Cerebellar nuclear complex (tissue), 1 donor: ENCODE results near the gene SCARF2.

Experiments
- DNase-seq, 2 experiments: peaks; one replicate each; lab custom pipeline; 2025; lab: John Stamatoyannopoulos, UW

The SCARF2 gene

DNA sequence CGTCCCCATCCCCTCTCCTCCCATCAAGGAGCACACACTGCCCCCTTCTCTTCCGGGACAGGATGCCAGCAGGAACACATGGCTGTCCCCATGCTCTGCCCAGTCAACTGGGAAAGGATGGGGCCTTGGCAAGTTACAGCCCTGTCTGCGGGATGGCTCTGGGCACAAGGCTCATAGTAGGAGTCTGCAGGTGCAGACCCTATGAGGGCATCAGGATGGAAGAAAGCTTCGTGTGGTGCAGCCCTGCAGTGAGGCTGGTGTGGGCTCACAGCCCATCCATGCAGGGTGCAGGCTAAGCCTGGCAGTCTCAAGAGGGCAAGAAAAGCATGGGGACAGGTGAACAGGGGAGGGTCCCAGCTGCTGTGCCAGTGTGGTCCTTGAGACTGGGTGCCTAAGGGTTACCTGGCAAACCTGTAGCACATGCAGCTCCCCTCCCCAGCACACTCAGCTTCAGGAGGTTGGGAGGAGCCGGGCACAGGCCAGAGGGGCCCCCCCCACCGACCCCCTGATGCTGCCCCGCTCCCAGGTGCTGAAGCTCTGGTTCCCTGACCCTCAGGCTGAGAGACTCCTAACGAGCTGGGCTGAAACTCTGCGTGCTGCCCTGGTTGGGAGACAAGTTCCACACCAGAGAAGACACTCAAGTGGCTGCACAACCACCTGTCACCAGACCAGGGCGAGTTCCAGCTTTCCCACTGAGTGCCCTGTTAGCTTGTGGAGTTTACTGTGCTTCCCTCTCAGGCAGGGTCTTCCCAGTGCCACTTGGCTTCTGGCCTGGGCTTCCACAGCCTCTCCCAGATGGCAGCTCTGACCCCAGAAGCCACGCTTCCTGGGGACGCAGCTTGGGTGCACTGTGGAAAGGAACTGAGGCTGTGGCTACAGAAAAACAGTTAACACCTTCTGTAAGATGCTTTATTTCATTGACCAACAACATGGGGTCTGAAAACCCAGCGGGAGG is 3.3 kb upstream of the SCARF2 start:
- no peak for DNase-seq

GRCh38 chr22:20439928-20440575 is 2.4 kb upstream of the SCARF2 start:
- DNase-seq: no peak

DNA sequence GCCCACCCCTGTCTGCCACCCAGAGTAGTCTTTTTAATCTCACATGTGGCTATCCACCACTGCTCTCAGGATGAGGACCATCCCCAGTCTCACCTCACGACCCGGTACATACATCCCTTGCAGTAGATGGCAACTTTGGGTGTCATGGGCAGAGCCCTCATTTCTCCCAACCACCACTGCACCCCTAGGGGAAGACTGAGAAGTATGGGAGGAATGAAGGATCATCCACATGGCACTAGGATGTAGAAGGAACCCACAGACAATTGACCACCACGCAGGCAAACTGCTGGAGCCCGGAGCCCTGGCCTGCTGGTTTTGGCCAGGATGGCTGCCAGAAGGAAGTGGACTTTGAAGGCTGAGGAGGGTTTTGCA is 1.9 kb upstream of the SCARF2 start:
- no peak for DNase-seq

- no peak for DNase-seq
Observed at GRCh38 chr22:20438678-20439492, 1.3 kb upstream of the SCARF2 start.

DNA sequence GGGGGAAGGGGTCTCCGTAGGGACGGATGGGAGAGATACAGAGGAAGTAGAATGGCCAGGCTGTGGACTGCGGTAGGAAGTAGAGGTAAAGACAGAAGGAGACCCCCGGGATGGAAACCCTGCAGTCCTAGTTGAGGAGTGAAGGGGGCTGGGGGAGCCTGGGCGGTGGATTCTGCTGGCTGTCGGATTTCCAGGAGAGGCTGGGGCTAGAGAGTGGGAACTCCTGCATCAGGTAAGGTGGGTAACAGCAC is 727 bp upstream of the SCARF2 start:
- DNase-seq: no peak

DNA sequence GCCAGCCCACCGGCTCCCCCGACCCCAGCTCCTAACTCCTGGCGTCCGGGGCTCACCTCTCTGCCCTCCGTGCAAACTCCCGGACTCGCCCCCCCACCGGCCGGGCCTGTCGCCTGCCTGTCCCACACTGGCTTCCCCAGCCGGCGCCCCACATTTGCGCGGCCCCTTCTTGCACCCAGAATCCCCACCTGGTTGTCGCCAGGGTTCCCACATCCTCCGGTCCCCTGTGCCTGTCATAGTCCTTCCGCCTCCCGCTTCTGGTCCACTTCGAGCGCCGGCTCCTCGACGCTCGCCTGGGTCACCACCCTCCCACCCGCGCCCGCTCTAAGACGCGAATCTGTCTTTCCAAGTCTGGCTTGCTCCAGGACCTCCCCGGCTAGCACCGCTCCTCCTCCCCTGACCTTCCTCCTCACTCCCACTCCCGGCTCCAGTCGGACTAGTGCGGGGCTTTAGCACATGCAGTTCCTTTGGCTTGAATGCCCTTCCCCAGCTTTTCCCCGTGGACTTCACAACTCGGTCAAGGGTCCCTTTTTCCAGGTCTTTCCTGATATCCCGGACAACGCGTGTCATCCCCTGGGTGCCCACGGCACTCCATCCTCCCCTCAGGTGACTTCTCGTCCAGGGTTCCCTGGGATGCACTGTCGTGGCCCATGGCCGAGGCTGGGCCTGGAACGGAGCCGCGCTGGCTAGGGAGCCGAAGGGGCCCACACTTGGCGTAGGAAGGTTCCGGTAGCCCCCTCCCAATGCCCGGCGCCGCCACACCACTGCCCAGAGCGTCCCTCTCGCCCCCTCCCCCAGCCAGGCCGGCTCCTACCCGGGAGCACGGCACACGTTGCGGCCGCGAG is 635 bp downstream of the SCARF2 start:
- DNase-seq: no peak

DNA sequence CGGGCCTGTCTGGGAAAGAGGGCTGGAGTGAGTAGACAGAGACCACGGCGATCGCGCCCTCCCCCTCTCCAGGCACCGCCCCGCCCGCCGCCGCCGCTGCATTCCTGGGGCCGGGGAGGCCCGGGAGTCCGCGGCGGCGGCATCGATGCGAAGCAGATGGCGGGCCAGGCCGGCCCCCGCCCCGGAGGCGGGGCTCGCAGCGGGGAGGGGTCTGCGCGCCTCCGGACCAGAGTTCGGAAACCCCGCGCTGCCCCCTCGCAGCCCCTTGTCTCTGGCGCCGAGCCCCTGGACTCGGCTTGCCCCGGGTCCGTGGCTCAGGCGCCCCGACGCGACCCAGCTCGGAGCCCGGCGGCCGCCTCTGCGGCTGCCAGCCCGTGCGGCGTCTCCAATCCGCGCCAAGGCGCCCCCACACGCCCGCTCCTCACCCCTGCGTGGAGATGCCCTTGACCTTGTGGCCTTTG is 1.3 kb downstream of the SCARF2 start:
- DNase-seq: no peak

GRCh38 chr22:20435436-20436306 is 2.0 kb downstream of the SCARF2 start:
- no peak for DNase-seq

DNA sequence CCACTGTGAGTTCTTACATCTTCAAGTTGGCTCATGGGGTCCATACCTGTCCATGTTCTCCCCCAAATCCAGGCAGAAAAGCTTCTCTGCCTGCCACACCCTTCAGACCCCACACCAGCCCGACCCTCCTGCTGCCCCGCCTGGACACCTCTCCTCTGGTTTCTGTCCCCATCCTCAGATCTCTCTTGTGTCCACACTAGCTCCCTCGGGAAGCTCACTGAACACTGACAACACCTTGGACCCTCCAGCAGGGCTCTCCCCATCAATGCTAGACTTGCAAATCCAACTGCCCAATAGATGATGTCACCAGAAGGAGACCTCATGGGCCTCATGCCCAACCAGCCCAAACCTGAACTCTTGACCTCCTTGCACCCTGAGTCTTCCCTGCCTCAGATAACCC is 2.9 kb downstream of the SCARF2 start:
- DNase-seq: no peak

GRCh38 chr22:20434264-20434751 is 3.3 kb downstream of the SCARF2 start:
- DNase-seq: no peak

DNA sequence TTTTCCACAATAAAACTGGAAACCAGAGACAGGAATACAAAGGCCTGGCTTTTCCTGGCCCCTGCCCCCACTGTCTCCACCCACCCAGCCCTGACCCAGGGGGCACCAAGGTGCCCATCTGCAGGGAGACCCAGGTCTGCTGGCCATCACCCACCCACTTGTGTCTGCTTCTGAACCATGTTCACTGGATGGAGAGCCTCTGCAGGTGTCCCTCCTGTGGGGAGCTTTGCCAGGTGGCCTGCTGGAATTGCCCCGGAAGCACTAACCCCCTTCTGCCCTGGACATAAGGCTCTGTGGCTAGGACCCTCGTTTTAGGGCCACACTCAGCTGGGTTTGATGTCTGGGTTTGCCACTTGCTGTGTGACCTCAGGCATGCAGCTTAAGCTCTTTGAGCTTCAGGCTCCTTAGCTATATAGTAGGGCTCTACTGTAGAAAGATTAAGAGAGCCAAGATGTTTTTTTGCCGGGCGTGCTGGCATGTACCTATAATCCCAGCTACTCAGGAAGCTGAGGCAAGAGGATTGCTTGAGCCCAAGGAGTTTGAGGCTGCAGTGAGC is 3.9 kb downstream of the SCARF2 start:
- no peak for DNase-seq

GRCh38 chr22:20433191-20433590 is 4.4 kb downstream of the SCARF2 start:
- no peak for DNase-seq

DNA sequence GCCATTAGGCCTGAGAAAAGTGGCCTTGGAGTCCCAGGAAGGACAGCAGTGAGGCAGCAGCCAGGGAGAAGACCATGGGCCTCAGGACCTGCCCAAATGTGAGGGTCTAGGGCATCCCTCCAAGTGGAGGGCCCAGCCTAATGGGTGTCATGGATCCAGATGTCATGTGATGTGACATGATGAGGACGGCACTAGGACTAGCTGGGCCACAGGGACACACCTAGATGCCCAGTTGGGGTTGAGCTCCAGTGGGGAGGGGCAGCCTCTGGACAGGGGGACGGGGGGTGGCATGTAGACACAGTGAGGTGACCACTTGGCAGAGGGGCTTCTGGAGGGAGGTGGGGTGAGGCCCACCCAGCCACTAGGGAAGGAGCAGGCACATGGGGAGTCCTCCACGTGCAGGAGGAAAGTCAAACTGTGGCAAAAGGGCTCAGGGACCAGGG is 5.4 kb downstream of the SCARF2 start:
- no peak for DNase-seq

- no peak for DNase-seq
Observed at GRCh38 chr22:20431511-20432192, 6.0 kb downstream of the SCARF2 start.

- no peak for DNase-seq
Observed at GRCh38 chr22:20430720-20431510, 6.7 kb downstream of the SCARF2 start.

DNA sequence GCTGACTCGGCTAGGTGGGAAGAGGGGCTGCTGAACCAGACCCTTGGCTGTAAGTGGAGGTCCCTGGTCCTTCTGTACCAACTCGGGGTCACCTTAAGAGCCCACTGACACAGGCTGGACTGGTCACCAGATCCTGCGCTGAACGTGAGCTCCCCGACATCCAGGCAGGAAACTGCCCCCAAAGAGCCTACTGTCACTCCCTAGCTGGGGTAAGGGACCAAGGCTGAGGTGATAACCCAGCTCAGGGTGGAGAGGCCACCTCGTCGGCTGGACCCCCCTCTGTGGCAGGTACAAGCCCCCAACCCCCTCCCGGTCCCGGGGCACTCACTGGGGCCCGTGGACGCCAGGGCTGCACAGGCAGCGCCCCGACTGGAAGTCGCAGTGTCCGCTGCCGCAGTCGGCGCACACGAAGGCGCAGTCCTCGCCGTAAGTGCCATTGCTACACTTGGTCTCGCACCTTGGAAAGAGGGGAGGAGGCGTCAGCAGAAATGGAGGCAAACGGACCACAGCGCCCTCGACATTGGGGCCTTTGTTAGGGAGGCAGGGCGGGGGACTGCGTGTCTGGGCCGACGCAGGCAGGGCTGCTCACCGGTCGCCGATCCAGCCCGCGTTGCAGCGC is 7.4 kb downstream of the SCARF2 start:
- DNase-seq: no peak

DNA sequence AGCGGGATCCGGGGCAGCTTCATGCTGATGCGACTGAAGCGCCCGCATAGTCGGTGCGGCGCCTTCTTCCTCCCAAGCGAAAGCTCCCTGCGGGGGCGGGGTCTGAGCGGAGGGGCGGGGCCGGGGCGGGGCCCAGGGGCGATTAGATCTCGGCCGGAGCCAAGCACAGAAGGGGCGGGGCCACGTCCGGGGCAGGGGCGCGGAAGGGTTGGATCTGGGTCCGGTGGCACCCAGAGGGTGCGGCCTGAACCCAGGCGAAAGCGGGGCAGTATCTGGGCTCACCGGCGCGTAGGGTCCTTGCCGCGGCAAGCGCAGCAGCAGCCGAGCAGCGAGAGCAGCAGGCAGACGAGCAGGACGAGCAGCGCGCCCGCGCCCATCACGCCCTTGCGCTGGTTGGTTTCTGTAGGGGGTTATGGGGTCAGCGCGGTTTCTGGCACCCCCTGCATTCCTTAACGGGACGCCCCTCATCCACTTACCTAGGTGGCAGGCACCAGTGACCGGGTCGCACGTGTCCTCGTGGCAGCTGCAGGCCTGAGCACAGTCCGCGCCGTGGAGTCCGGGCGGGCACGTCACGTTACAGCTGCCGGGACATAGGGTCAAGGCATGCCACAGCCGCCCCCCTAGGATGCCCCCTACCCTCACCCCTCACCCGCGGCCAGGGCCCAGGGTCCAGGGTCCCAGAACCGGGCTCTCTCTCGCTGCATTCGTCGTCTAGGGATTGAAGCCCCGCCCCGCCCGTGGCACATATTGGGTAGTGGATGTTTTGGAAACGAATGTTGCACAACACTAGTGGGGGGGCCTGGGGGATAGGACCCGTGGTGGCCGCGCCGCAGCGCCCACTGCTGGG is 8.1 kb downstream of the SCARF2 start:
- no peak for DNase-seq
